MCF 10A (cell line): ENCODE results near the gene DPP9. TPM values are rescaled to one million over a fixed set of nuclear protein-coding genes. Genes with fewer than 3 reads are reported as not detected.

Experiments used
- BruUV-seq: library from RNA; stranded (reverse); fragments of 400-500 nt; replicated peaks from 2 replicates; lab custom pipeline; 2021; lab: Mats Ljungman, UMichigan
- CTCF ChIA-PET: fragments of 300-600 bp; sonication (Branson Sonifier 250); formaldehyde crosslinking; extraction: SDS; loops from one replicate; lab custom pipeline; 2021; ENCODE audit warnings: antibody characterized with exemption, inconsistent platforms; lab: Yijun Ruan, JAX
- POLR2A ChIA-PET: fragments of 300-600, 350-650 bp; sonication (Branson Sonifier 250); formaldehyde crosslinking; extraction: SDS; loops from one replicate; lab custom pipeline; 2020; ENCODE audit warnings: antibody characterized with exemption, inconsistent platforms; lab: Yijun Ruan, JAX
- DNase-seq: peaks from one replicate; pipeline ENCODE4 v3.0.0-alpha.2; 2018; ENCODE audit not compliant: unreplicated experiment
- H3K27ac Mint-ChIP-seq: one replicate; pipeline ENCODE4 v1.8.0; 2022; ENCODE audit warnings: mild to moderate bottlenecking, low read depth, mixed read lengths; ENCODE audit not compliant: unreplicated experiment
- H3K27me3 Mint-ChIP-seq: one replicate; pipeline ENCODE4 v1.8.0; 2022; ENCODE audit warnings: mixed read lengths; ENCODE audit not compliant: insufficient read depth, unreplicated experiment
- H3K36me3 Mint-ChIP-seq: one replicate; pipeline ENCODE4 v1.8.0; 2022; ENCODE audit warnings: mild to moderate bottlenecking, moderate library complexity, mixed read lengths; ENCODE audit not compliant: insufficient read depth, unreplicated experiment
- H3K4me1 Mint-ChIP-seq: one replicate; pipeline ENCODE4 v1.8.0; 2022; ENCODE audit warnings: mixed read lengths; ENCODE audit not compliant: insufficient read depth, unreplicated experiment
- H3K4me3 Mint-ChIP-seq: one replicate; pipeline ENCODE4 v1.8.0; 2022; ENCODE audit warnings: mild to moderate bottlenecking, moderate library complexity, mixed read lengths; ENCODE audit not compliant: unreplicated experiment
- H3K9me3 Mint-ChIP-seq: one replicate; pipeline ENCODE4 v1.8.0; 2022; ENCODE audit warnings: mixed read lengths; ENCODE audit not compliant: unreplicated experiment
- CTCF ChIP-seq: fragments of 200-600 bp; IDR thresholded peaks from one replicate; pipeline ENCODE4 v1.8.0; 2022; ENCODE audit warnings: antibody characterized with exemption, mild to moderate bottlenecking; ENCODE audit not compliant: unreplicated experiment
- intact Hi-C: fragments of 100-400 bp; cut with micrococcal nuclease; formaldehyde crosslinking; loops from 2 replicates; pipeline ENCODE4 v1.14.1; 2022
- total RNA-seq: library from RNA; stranded (reverse); gene quantifications from 2 replicates; pipeline ENCODE4 v1.2.3, GENCODE V29; 2022

DPP9 gene
- total RNA-seq, 1 experiment from 2014 or later = 90.6 TPM

GRCh38 chr19:4695224-4695731, 28.4 kb downstream of the DPP9 start:
- ChIA-PET CTCF (interaction anchor here (0.6 to 1.3 kb wide), 4 partner anchors 14 to 1026 kb away, joined by 3 read pairs; no protein-coding TSS in a partner anchor), POLR2A (interaction anchor here (0.6 to 5.9 kb wide), 16 partner anchors 12 to 1331 kb away, joined by 3 to 62 read pairs (median 5); partner anchors contain the start of genes CHAF1A, DPP9, FEM1A and MYDGF)
- peak overlapping the region; percentile 93 for H3K27ac Mint-ChIP-seq
- peaks cover 26% of the 10 kb centered on the region for H3K4me1 Mint-ChIP-seq
- TF ChIP-seq CTCF = no peak
- H3K4me3 Mint-ChIP-seq = peak overlapping the region; percentile 70
- no peaks in the 10 kb centered on the region for H3K9me3 Mint-ChIP-seq
- peaks cover 90% of the 10 kb centered on the region for H3K36me3 Mint-ChIP-seq
- H3K27me3 Mint-ChIP-seq = no peaks in the 10 kb centered on the region
- no peak for DNase-seq
- no TSS peak for BruUV-seq
- intact Hi-C loops = no loop called here

GRCh38 chr19:4694211-4694987, 29.2 kb downstream of the DPP9 start:
- Mint-ChIP-seq H3K4me1 (peaks cover 26% of the 10 kb centered on the region), H3K27me3 (no peaks in the 10 kb centered on the region), H3K9me3 (no peaks in the 10 kb centered on the region), H3K27ac (peak overlapping the region; percentile 93), H3K4me3 (peak overlapping the region; percentile 70), H3K36me3 (peaks cover 84% of the 10 kb centered on the region)
- intact Hi-C loops = loop anchor here (1.0 kb wide), 2 partner anchors 19 to 24 kb away; partner anchors contain the start of gene MYDGF
- BruUV-seq = TSS peak; percentile 22
- ChIA-PET CTCF (interaction anchor here (0.6 to 1.3 kb wide), 5 partner anchors 14 to 1027 kb away, joined by 3 to 5 read pairs (median 3); no protein-coding TSS in a partner anchor), POLR2A (interaction anchor here (0.6 to 5.9 kb wide), 17 partner anchors 13 to 1330 kb away, joined by 3 to 62 read pairs (median 5); partner anchors contain the start of genes CHAF1A, DPP9, FEM1A and MYDGF)
- no peak for TF ChIP-seq CTCF
- DNase-seq = peak; percentile 100

- peak overlapping the region; percentile 70 for H3K4me3 Mint-ChIP-seq
- BruUV-seq = no TSS peak
- TF ChIP-seq CTCF = no peak
- H3K4me1 Mint-ChIP-seq = peaks cover 26% of the 10 kb centered on the region
- H3K27ac Mint-ChIP-seq = peak overlapping the region; percentile 93
- no peak for DNase-seq
- no peaks in the 10 kb centered on the region for H3K9me3 Mint-ChIP-seq
- CTCF ChIA-PET = interaction anchor here (0.7 to 1.5 kb wide), 2 partner anchors 98 to 106 kb away, joined by 3 to 6 read pairs; partner anchors contain the start of gene FEM1A
- POLR2A ChIA-PET = interaction anchor here (0.6 to 5.9 kb wide), 12 partner anchors 14 to 447 kb away, joined by 3 to 62 read pairs (median 6); partner anchors contain the start of genes DPP9, FEM1A, MYDGF and YJU2
- intact Hi-C loops = loop anchor here (1.0 kb wide), 2 partner anchors 20 to 23 kb away; partner anchors contain the start of gene MYDGF
- H3K27me3 Mint-ChIP-seq = no peaks in the 10 kb centered on the region
- H3K36me3 Mint-ChIP-seq = peaks cover 81% of the 10 kb centered on the region
Observed at GRCh38 chr19:4693471-4694121, 30.0 kb downstream of the DPP9 start.
